NCI-H510A treated with DMSO at 0.1 percent for 48 hours (cell line): ENCODE results near the gene MTX1.
A peak's percentile ranks its signal among the peaks of the same experiment; 100 is the strongest.
"Not testable (repeated sequence)": the region's sequence is repeated elsewhere in the genome, so short reads cannot be mapped to it uniquely, and the experiment has no call there.

Experiments used
- DNase-seq: peaks from one replicate; lab custom pipeline; 2025; lab: John Stamatoyannopoulos, UW

The MTX1 gene

GRCh38 chr1:155208541-155209311 lies at the start of gene MTX1:
TSS of gene MTX1 (plus strand) at chr1:155208695. CDS start at chr1:155208805, 110 bp downstream.
- DNase-seq = peak; percentile 58

GRCh38 chr1:155158991-155159390 lies 49.5 kb upstream of the MTX1 start:
- DNase-seq = no peak

GRCh38 chr1:155160128-155160527 lies 48.4 kb upstream of the MTX1 start:
- DNase-seq = no peak

- not testable (repeated sequence) for DNase-seq
Observed at GRCh38 chr1:155162631-155163030, 45.9 kb upstream of the MTX1 start.

- not testable (repeated sequence) for DNase-seq
Observed at GRCh38 chr1:155163785-155164184, 44.7 kb upstream of the MTX1 start.

GRCh38 chr1:155164625-155165024 lies 43.9 kb upstream of the MTX1 start:
- DNase-seq = not testable (repeated sequence)

- no peak for DNase-seq
Observed at GRCh38 chr1:155166051-155166470, 42.4 kb upstream of the MTX1 start.

- DNase-seq = no peak
Observed at GRCh38 chr1:155166471-155167165, 41.9 kb upstream of the MTX1 start.

GRCh38 chr1:155167166-155168104 lies 41.1 kb upstream of the MTX1 start:
- peak; percentile 92 for DNase-seq

GRCh38 chr1:155168105-155168445 lies 40.4 kb upstream of the MTX1 start:
- not testable (repeated sequence) for DNase-seq

GRCh38 chr1:155168456-155169210 lies 39.9 kb upstream of the MTX1 start:
- no peak for DNase-seq

- no peak for DNase-seq
Observed at GRCh38 chr1:155169541-155169940, 39.0 kb upstream of the MTX1 start.

- no peak for DNase-seq
Observed at GRCh38 chr1:155170101-155170785, 38.3 kb upstream of the MTX1 start.

- no peak for DNase-seq
Observed at GRCh38 chr1:155170806-155171205, 37.7 kb upstream of the MTX1 start.

GRCh38 chr1:155171836-155172731 lies 36.4 kb upstream of the MTX1 start:
- DNase-seq = no peak

GRCh38 chr1:155172732-155173477 lies 35.6 kb upstream of the MTX1 start, which contains the start of gene KRTCAP2:
TSS of gene KRTCAP2 (minus strand) at chr1:155173304. CDS start at chr1:155173224, 80 bp downstream.
- DNase-seq = peak; percentile 98

GRCh38 chr1:155173478-155174323 lies 34.8 kb upstream of the MTX1 start, which contains the start of gene TRIM46:
TSS of gene TRIM46 (plus strand) at chr1:155173849. CDS start at chr1:155173967, 118 bp downstream.
- peak; percentile 84 for DNase-seq
